Measurements from ENCODE around the gene FAM237B. TPM values are rescaled to one million over a fixed set of nuclear protein-coding genes. Genes with fewer than 3 reads are reported as not detected.

The FAM237B gene
- total RNA-seq, 1 experiment from 2014 or later, result not detected

DNA sequence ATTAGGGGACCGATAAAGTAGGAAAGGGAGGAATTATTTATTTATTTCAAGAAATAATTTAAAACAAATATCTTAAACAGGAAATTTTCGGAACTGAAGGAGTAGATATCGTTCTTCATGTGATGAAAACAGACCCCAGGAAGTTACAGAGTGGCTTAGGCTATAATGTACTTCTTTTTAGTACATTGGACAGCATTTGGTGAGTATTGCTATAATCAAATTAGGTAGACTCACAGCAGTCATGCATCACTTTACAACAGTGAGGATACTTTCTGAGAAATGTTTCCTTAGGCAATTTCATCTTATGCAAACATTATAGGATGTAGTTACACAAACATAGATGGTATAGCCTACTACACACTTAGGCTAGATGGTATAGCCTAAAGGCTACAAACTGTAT, 33.0 kb downstream of the FAM237B start:
- Mint-ChIP-seq H3K27me3 (ENCODE audit: low read depth) (no peaks in the 10 kb centered on the region), H3K36me3 (peaks cover 15% of the 10 kb centered on the region), H3K4me3 (no peak overlapping the region), H3K4me1 (no peaks in the 10 kb centered on the region), H3K9me3 (peaks cover 20% of the 10 kb centered on the region), H3K27ac (no peak overlapping the region)
- DNase-seq (ENCODE audit: low spot score), result no peak
- ChIA-PET POLR2A (no interaction called here), CTCF (interaction anchor here (1.6 kb wide), 1 partner anchor 139 kb away, joined by 3 read pairs; no protein-coding TSS in a partner anchor)
- no peak for TF ChIP-seq JUN (CRISPR knock-in tag; IDR thresholded peaks at IDR 0.05)
- no peak for TF ChIP-seq NFATC4 (CRISPR knock-in tag; IDR thresholded peaks at IDR 0.05)
- TF ChIP-seq, protein P1, sequence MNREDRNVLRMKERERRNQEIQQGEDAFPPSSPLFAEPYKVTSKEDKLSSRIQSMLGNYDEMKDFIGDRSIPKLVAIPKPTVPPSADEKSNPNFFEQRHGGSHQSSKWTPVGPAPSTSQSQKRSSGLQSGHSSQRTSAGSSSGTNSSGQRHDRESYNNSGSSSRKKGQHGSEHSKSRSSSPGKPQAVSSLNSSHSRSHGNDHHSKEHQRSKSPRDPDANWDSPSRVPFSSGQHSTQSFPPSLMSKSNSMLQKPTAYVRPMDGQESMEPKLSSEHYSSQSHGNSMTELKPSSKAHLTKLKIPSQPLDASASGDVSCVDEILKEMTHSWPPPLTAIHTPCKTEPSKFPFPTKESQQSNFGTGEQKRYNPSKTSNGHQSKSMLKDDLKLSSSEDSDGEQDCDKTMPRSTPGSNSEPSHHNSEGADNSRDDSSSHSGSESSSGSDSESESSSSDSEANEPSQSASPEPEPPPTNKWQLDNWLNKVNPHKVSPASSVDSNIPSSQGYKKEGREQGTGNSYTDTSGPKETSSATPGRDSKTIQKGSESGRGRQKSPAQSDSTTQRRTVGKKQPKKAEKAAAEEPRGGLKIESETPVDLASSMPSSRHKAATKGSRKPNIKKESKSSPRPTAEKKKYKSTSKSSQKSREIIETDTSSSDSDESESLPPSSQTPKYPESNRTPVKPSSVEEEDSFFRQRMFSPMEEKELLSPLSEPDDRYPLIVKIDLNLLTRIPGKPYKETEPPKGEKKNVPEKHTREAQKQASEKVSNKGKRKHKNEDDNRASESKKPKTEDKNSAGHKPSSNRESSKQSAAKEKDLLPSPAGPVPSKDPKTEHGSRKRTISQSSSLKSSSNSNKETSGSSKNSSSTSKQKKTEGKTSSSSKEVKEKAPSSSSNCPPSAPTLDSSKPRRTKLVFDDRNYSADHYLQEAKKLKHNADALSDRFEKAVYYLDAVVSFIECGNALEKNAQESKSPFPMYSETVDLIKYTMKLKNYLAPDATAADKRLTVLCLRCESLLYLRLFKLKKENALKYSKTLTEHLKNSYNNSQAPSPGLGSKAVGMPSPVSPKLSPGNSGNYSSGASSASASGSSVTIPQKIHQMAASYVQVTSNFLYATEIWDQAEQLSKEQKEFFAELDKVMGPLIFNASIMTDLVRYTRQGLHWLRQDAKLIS (CRISPR knock-in tag; IDR thresholded peaks at IDR 0.05; ENCODE audit: borderline replicate concordance), result no peak
- TF ChIP-seq ZNF416 (CRISPR knock-in tag; IDR thresholded peaks at IDR 0.05), result no peak
- TF ChIP-seq ATF1 (CRISPR knock-in tag; IDR thresholded peaks at IDR 0.05), result no peak
- no peak for TF ChIP-seq MYBL2 (CRISPR knock-in tag; IDR thresholded peaks at IDR 0.05)
- no peak for TF ChIP-seq NFE2L1 (CRISPR knock-in tag; IDR thresholded peaks at IDR 0.05)
- TF ChIP-seq ZNF219 (CRISPR knock-in tag; IDR thresholded peaks at IDR 0.05; ENCODE audit: borderline replicate concordance), result no peak
- TF ChIP-seq, protein P2, sequence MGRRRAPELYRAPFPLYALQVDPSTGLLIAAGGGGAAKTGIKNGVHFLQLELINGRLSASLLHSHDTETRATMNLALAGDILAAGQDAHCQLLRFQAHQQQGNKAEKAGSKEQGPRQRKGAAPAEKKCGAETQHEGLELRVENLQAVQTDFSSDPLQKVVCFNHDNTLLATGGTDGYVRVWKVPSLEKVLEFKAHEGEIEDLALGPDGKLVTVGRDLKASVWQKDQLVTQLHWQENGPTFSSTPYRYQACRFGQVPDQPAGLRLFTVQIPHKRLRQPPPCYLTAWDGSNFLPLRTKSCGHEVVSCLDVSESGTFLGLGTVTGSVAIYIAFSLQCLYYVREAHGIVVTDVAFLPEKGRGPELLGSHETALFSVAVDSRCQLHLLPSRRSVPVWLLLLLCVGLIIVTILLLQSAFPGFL (CRISPR knock-in tag; IDR thresholded peaks at IDR 0.05; ENCODE audit: borderline replicate concordance), result no peak
- TF ChIP-seq JAZF1 (CRISPR knock-in tag; IDR thresholded peaks at IDR 0.05), result no peak
- TF ChIP-seq ZNF317 (CRISPR knock-in tag; IDR thresholded peaks at IDR 0.05; ENCODE audit: borderline replicate concordance, low read depth), result no peak
- TF ChIP-seq RORB (CRISPR knock-in tag; IDR thresholded peaks at IDR 0.05), result no peak
- TF ChIP-seq, protein P3, sequence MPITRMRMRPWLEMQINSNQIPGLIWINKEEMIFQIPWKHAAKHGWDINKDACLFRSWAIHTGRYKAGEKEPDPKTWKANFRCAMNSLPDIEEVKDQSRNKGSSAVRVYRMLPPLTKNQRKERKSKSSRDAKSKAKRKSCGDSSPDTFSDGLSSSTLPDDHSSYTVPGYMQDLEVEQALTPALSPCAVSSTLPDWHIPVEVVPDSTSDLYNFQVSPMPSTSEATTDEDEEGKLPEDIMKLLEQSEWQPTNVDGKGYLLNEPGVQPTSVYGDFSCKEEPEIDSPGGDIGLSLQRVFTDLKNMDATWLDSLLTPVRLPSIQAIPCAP (CRISPR knock-in tag; IDR thresholded peaks at IDR 0.05), result no peak
- TF ChIP-seq, protein P4, sequence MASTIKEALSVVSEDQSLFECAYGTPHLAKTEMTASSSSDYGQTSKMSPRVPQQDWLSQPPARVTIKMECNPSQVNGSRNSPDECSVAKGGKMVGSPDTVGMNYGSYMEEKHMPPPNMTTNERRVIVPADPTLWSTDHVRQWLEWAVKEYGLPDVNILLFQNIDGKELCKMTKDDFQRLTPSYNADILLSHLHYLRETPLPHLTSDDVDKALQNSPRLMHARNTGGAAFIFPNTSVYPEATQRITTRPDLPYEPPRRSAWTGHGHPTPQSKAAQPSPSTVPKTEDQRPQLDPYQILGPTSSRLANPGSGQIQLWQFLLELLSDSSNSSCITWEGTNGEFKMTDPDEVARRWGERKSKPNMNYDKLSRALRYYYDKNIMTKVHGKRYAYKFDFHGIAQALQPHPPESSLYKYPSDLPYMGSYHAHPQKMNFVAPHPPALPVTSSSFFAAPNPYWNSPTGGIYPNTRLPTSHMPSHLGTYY (CRISPR knock-in tag; IDR thresholded peaks at IDR 0.05), result no peak
- TF ChIP-seq, protein P5, sequence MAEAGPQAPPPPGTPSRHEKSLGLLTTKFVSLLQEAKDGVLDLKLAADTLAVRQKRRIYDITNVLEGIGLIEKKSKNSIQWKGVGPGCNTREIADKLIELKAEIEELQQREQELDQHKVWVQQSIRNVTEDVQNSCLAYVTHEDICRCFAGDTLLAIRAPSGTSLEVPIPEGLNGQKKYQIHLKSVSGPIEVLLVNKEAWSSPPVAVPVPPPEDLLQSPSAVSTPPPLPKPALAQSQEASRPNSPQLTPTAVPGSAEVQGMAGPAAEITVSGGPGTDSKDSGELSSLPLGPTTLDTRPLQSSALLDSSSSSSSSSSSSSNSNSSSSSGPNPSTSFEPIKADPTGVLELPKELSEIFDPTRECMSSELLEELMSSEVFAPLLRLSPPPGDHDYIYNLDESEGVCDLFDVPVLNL (CRISPR knock-in tag; IDR thresholded peaks at IDR 0.05; ENCODE audit: borderline replicate concordance, low read depth), result no peak
- ATAC-seq, result no peak

DNA sequence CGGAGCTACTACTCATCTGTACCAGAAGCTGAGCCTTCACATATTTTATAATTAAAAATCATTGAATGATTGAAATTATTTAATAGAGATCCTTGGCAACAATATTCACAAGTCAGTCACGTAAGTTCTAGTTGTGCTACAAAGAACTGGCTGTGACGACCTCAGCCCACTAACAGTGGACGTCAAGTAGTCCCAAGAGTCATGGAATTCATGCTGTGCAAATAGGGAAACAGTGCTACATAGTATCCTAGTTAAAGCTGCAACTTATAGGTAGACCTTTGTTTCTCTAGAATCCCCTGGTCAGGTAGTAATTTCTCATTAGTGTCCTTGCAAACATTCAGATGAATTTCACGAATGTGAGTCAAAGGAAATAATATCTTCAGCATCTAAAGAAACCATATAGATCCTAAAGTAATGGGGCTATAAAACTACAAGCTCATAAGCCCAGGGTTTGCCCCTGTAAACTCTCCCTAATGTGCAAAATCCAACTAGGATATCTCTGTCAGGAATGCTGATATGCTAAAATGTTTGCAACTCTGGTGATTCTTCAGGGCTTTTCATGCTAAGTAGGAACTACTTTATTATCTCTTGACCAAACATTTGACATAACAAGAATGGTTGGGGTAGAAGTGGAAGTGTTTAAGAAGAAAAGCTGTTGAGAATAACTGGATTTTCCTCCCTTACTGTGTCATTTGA, 44.9 kb downstream of the FAM237B start:
- ATAC-seq, result no peak
- ChIA-PET CTCF (interaction anchor here (0.6 kb wide), 1 partner anchor 64 kb away, joined by 3 read pairs; the partner anchor contains the start of gene STEAP2), POLR2A (no interaction called here)
- DNase-seq (ENCODE audit: low spot score), result no peak
- Mint-ChIP-seq H3K9me3 (no peaks in the 10 kb centered on the region), H3K27me3 (ENCODE audit: low read depth) (no peaks in the 10 kb centered on the region), H3K4me3 (no peak overlapping the region), H3K27ac (no peak overlapping the region), H3K4me1 (no peaks in the 10 kb centered on the region), H3K36me3 (no peaks in the 10 kb centered on the region)
- TF ChIP-seq, protein P6, sequence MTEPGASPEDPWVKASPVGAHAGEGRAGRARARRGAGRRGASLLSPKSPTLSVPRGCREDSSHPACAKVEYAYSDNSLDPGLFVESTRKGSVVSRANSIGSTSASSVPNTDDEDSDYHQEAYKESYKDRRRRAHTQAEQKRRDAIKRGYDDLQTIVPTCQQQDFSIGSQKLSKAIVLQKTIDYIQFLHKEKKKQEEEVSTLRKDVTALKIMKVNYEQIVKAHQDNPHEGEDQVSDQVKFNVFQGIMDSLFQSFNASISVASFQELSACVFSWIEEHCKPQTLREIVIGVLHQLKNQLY (CRISPR knock-in tag; IDR thresholded peaks at IDR 0.05), result no peak
- TF ChIP-seq NR3C1 (CRISPR knock-in tag; conservative IDR thresholded peaks at IDR 0.05; ENCODE audit: low read depth), result no peak
- TF ChIP-seq, protein P7, sequence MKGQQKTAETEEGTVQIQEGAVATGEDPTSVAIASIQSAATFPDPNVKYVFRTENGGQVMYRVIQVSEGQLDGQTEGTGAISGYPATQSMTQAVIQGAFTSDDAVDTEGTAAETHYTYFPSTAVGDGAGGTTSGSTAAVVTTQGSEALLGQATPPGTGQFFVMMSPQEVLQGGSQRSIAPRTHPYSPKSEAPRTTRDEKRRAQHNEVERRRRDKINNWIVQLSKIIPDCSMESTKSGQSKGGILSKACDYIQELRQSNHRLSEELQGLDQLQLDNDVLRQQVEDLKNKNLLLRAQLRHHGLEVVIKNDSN (CRISPR knock-in tag; IDR thresholded peaks at IDR 0.05), result no peak
- TF ChIP-seq, protein P2 (CRISPR knock-in tag; IDR thresholded peaks at IDR 0.05; ENCODE audit: borderline replicate concordance), result no peak
- TF ChIP-seq FOXJ3 (CRISPR knock-in tag; IDR thresholded peaks at IDR 0.05; ENCODE audit: borderline replicate concordance), result no peak
- no peak for TF ChIP-seq NFE2L1 (CRISPR knock-in tag; IDR thresholded peaks at IDR 0.05)
- TF ChIP-seq ZNF121 (CRISPR knock-in tag; IDR thresholded peaks at IDR 0.05), result no peak
- TF ChIP-seq, protein P4 (CRISPR knock-in tag; IDR thresholded peaks at IDR 0.05), result no peak
- TF ChIP-seq KAT7 (CRISPR knock-in tag; IDR thresholded peaks at IDR 0.05; ENCODE audit: borderline replicate concordance), result no peak
- TF ChIP-seq ZBTB21 (CRISPR knock-in tag; IDR thresholded peaks at IDR 0.05; ENCODE audit: borderline replicate concordance), result no peak
